Activated CD4-positive, CD25-positive, alpha-beta regulatory T cell treated with anti-CD3 and anti-CD28 coated beads, Interleukin-2, amount 50 U/mL, for 72 hours (primary cell): Measurements from ENCODE around the gene COQ8B.

ENCODE experiments used
- DNase-seq: peaks from one replicate; pipeline ENCODE4 v3.0.0; 2021

The COQ8B gene

DNA sequence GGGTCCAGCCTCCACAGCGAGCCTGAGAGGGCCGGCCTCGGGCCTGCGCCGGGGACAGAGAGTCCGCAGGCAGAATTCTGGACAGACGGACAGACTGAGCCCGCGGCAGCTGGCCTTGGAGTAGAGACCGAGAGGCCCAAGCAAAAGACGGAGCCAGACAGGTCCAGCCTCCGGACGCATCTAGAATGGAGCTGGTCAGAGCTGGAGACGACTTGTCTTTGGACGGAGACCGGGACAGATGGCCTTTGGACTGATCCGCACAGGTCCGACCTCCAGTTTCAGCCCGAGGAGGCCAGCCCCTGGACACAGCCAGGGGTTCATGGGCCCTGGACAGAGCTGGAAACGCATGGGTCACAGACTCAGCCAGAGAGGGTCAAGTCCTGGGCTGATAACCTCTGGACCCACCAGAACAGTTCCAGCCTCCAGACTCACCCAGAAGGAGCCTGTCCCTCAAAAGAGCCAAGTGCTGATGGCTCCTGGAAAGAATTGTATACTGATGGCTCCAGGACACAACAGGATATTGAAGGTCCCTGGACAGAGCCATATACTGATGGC, 716 bp upstream of the COQ8B start:
- DNase-seq, result no peak

DNA sequence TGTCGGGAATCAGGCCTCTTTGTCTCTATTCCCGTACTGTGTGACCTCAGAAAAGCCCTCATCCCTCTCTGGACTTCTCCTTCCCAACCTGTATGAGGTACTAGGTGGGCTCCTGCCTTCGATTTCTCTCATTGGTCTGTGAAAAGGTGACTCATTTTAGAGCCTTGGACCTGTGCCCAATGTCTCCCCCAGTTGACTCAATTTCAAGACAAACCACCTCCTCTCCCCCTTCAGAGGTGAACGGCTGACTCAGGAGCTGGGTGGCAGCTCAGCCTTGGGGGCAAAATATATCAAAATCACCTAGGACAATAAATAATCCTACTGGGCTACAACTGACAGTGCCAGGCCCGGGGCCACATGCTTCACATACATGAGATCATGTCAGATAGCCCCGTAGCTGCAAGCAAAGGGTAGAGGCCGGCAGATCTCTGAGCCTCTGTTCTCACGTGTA, 630 bp downstream of the COQ8B start:
- no peak for DNase-seq

DNA sequence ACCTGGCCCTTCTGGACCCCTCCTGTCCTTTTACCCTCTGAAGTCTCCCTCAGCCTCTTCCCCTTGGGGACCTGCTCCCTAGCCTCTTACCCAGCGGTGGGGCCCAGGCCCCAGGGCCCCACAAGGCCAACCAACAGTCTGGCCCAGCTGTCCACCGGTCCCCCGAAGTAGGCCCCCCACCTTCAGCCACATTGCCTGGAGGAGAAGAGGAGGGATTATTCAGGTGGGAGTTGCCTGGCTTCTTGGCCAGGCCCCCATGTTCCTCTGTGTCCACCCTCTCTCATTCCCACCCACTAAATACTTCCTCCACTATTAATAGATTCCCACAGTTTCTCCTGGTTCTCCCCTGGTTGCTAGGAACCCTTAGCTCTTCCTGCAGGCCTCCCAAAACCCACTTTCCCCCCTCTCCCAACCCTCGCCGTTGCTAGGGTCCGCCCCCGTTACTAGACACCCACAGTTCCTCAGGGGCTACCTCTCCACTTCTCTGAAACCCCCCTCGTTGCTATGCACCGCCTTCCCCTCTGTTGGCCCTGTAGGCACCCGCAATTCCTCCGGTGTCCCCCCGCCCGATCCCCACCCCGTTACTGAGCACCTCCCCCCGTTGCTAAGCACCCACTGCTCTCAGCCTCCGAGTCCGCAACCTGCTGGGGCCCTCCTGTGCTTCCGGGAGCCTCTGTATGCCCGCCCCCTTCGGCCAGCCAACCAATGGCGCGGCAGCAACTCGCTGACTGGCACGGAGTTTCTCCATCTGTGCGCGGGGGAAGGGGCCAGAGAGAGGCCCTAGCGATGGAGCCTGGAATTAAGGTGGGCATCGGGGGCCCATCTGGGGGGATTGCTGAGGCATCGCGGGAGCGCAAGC, 2.0 kb downstream of the COQ8B start:
- DNase-seq, result peak; percentile 92

DNA sequence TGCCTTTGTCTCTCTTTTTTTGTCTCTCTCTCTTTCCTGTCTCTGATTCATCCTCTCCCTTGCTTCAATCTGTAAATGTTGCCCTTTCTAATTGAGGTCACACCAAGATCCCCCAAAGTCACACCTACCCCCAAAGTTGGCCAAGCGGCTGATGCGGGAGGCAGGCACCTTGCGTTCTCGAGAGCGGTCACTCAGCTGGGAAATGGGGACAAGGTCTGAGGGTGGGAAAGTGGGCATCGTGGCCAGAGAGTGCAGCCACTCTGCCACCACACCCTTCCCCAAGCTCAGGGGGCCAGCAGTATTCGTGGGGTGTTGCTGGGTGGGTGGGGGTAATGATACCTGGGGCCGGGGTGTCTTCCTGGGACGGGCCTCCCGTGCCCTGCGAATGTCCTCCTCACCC, 2.7 kb downstream of the COQ8B start:
- no peak for DNase-seq

DNA sequence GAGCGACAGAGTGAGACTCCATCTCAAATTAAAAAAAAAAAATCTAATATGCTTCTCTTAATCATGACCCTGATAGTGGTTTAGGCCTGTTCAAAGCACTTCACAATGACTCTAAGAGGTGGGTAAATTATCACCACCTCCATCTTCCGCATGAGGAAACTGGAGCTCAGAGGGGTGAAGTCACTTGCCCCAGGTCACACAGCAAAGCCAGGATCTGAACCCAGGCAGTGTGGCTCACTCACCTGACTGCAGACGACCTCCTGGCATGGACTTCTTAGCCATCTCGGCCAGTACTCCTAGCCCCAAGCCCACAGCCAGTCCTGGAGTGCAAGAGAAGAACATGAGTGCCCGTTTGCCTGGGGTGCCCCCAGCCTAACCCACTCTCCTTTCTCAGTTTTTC, 6.9 kb downstream of the COQ8B start:
- DNase-seq, result no peak

DNA sequence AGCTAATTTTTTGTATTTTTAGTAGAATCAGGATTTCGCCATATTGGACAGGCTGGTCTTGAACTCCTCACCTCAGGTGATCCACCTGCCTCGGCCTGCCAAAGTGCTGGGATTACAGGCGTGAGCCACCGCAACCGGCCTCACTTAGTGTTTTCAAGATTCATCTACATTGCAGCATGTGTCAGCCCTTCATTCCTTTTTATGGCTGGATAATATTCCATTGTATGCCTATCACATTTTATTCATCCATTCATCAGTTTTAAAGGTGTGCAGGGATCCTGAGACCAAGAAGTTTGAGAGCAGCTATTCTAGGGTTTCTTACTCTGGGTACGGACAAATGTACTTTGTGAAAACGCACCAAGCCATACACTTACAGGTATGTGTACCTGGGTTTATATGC, 9.1 kb downstream of the COQ8B start:
- DNase-seq, result no peak

- no peak for DNase-seq
Measured at GRCh38 chr19:40705950-40706619, 10.6 kb downstream of the COQ8B start.

GRCh38 chr19:40705362-40705651, 11.4 kb downstream of the COQ8B start:
- DNase-seq, result no peak

DNA sequence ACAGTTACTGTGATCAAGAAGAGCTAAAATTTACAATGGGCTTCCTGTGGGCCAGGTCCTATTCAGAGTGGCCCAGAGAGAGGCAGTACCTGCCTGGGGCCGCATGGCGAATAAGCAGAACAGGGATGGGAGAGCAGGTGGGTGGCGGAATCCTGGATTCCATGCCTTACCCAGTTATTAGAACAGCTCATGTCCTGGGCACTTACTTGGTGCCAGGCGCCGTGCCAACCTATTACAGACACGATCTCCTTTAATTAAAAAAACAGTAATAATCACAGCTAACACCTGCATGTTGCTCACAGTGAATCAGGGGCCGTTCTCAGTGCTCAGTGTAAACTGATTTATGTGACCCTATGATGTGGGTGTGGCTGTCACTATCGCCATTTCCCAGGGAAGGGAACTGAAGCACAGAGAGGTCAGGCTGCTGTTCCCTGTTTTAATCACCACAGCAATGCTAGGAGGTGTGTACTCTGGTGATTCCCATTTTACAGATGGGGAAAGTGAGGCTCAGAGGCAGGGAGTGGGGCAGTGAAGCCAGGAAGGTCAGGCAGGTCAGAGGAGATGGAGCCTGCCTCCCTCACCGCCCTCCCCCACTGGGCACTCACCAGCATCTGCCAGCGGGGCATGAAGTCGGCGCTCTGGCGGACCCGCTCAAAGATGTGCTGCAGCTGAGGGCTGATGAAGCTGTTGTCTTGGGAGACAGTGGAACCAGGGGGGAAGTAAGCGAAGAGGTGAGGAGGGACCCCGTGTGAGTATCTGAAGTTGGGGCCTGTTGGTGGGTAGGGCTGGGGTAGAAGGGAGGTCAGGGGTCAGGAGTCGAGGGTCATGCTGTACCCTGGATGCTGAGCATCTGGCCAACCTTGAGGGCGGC, 12.0 kb downstream of the COQ8B start:
- no peak for DNase-seq

DNA sequence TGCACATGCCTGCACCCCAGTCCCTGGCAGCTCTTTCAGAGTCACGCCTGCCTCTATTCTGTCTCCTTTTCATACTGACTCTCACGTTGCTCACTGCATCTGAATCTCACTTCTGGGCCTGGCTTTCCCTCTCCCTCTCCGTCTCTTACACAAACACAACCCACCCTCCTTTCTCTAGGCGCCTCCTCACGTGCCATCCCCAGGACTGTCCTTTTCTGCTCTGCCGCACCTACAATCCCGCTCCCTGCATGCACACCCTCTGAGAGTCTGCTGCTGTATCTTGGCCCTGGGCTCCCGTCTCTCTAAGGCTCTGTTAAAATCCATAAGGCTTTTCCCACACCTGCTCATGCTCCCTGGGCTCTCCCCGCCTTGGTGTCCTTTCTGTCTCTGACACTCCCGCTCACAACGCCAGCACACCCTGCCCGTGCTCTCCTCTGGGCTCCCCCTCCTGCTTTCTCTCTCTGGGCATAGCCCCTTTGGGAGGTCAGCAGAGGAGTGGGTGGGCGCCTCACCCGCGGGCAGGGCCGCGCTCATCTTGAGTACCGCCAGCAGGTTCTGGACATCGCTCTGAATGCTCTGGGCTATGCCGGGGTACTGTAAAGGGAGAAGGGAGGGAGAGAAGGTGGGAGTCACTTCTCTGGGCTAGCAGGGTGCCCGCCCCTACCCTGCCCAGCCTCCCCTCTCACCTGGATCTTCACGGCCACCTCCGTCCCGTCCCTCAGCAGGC, 13.5 kb downstream of the COQ8B start:
- DNase-seq, result no peak

GRCh38 chr19:40702337-40703012, 14.2 kb downstream of the COQ8B start:
- DNase-seq, result no peak

DNA sequence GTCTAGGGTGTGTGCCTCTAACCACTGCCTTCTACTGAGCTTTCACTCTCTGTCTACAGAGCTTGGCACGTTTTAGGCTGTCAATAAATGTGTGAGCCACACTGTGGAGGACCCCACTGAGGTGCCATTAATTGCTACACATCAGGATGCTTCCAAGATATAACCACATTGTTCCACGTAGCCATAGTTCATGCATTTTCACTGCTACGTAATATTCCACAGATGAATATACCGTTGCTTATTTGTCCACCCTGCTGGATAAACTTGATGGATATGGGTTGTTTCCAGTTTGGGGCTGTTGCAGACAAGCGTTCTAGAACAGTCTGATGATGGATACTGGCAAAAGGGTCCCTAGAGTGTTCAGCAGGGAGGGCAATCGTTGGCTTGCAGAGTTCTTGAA, 14.9 kb downstream of the COQ8B start:
- no peak for DNase-seq

GRCh38 chr19:40700083-40700482, 16.6 kb downstream of the COQ8B start:
- no peak for DNase-seq

DNA sequence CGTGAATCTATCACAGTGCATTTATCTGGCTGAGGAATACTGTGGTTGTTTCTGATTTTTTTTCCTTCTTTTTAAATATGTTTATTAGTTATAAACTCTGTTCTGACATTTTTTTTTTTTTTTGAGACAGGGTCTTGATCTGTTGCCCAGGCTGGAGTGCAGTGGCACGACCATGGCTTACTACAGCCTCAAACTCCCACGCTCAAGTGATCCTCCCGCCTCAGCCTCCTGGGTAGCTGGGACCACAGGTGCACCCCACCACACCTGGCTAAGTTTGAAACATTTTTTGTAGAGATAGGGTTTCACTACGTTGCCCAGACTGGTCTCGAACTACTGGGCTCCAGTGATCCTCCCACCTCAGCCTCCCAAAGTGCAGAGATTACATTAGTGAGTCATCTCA, 19.7 kb downstream of the COQ8B start:
- DNase-seq, result no peak

GRCh38 chr19:40695881-40696280, 20.8 kb downstream of the COQ8B start:
- DNase-seq, result no peak

GRCh38 chr19:40693896-40694295, 22.8 kb downstream of the COQ8B start:
- no peak for DNase-seq

- no peak for DNase-seq
Measured at GRCh38 chr19:40693150-40693788, 23.4 kb downstream of the COQ8B start.

- no peak for DNase-seq
Measured at GRCh38 chr19:40692212-40692551, 24.5 kb downstream of the COQ8B start.

DNA sequence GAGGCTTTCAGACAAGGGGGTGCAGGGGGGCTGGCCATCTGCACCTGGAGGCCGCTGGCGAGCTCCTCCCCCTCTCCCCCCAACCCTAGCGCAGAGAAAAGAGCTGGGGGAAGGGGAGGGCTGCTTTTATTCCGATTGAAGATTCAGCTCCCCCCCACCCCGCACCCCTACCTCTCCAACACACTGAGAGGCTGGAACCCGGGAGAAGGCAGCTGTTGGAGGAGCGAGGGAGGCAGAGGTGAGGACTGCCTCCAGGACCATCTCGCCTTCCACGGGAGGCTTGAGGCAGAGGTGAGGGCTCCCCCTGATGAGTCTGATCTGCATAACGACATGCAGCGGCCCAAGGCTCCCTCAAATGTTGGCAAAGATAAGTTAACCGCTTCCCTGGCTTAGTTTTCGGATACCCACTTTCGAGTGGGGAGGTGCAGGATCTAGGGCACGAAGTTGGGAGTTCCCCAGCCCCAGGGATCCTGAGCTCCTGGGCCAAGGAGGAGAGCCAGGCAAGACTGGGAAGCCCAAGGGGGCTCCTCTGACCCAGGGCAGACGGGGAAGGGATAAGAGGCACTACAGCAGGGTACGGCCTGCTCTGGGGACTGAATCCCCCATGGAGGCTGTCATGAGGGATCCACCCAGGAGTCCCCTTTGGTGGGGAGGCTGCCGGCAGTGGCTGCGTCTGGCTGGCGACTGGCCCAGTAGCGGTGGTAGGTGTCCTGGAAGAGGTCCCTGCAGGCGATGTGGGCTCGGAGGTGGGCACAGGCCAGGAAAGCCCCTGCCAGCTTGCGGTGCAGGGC, 25.1 kb downstream of the COQ8B start:
- no peak for DNase-seq

GRCh38 chr19:40690693-40691420, 25.8 kb downstream of the COQ8B start:
- peak; percentile 85 for DNase-seq
